ENCODE measurements around the gene UIMC1. TPM values are rescaled to one million over a fixed set of nuclear protein-coding genes. Genes with fewer than 3 reads are reported as not detected.

The UIMC1 gene
- polyA plus RNA-seq, 4 donors: 17.8 to 25.2 (median 21.8) TPM

DNA sequence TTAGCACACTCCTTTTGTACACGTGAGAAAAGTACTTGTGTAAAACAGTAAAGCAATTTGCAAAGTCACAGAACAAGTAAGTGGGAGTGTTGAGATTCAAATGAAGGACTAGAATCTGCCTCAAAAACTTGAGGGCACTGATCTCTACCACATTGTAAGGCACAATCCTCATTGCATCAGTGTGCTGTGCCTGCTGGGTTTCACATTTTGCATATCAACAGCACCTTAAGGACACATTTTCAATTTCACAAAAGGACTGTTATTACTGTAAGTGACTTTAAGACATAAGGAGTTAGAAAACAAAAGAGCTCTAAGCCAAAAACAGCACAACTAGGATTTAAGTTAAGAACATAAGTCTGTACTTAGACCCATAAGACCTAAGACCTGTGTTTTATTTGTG is 62.8 kb downstream of the UIMC1 start:
- Histone ChIP-seq H3K4me3 (ENCODE audit: low read depth in 1 of 3, low read length in 3 of 3) (no peak overlapping the region), H3K27ac (ENCODE audit: low read depth in 1 of 3, low read length in 2 of 3) (no peak overlapping the region), H3K36me3 (ENCODE audit: control insufficient read depth in 3 of 3, insufficient read depth in 2 of 3, low read depth in 1 of 3, low read length in 3 of 3) (peaks cover 7 to 20% (median 12%) of the 10 kb centered on the region in 3 donors), H3K9me3 (ENCODE audit: control insufficient read depth in 2 of 2, insufficient read depth in 1 of 2, low read depth in 1 of 2, low read length in 1 of 2) (no peaks in the 10 kb centered on the region), H3K4me1 (ENCODE audit: control insufficient read depth in 3 of 3, insufficient read depth in 2 of 3, low read depth in 1 of 3, low read length in 2 of 3) (no peaks in the 10 kb centered on the region), H3K27me3 (ENCODE audit: control insufficient read depth in 3 of 3, insufficient read depth in 3 of 3, low read length in 3 of 3) (no peaks in the 10 kb centered on the region)
- FAIRE-seq (no peak), DNase-seq (no peak)
- 50 to 77% (median 70%) methylated on average over 1 of the region's 1 CpG for WGBS, 3 donors

DNA sequence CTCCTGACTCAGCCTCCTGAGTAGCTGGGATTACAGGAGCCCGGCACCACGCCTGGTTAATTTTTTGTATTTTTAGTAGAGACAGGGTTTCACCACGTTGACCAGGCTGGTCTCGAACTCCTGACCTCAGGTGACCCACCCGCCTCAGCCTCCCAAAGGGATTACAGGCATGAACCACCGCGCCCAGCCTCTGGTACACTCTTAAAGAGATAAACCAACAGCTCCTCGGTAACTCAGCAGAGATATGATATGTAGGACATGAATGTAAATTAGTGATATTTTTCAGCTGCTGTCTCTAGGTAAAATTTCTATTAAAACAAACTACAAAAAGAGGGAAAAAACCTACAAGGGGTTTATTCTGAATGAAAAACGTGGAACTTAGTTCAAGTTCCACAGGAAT is 64.6 kb downstream of the UIMC1 start:
- H3K9me3 ChIP-seq (ENCODE audit: control insufficient read depth in 2 of 2, insufficient read depth in 1 of 2, low read depth in 1 of 2, low read length in 1 of 2): no peaks in the 10 kb centered on the region
- DNase-seq (no peak), FAIRE-seq (no peak)
- no peaks in the 10 kb centered on the region for H3K27me3 ChIP-seq (ENCODE audit: control insufficient read depth in 3 of 3, insufficient read depth in 3 of 3, low read length in 3 of 3)
- 81 to 87% (median 81%) methylated on average over 9 of the region's 9 CpGs for WGBS, 3 donors
- H3K4me1 ChIP-seq (ENCODE audit: control insufficient read depth in 3 of 3, insufficient read depth in 2 of 3, low read depth in 1 of 3, low read length in 2 of 3): no peaks in the 10 kb centered on the region
- H3K27ac ChIP-seq (ENCODE audit: low read depth in 1 of 3, low read length in 2 of 3): no peak overlapping the region
- no peak overlapping the region for H3K4me3 ChIP-seq (ENCODE audit: low read depth in 1 of 3, low read length in 3 of 3)
- peaks cover 7 to 25% (median 14%) of the 10 kb centered on the region in 3 donors for H3K36me3 ChIP-seq (ENCODE audit: control insufficient read depth in 3 of 3, insufficient read depth in 2 of 3, low read depth in 1 of 3, low read length in 3 of 3)

DNA sequence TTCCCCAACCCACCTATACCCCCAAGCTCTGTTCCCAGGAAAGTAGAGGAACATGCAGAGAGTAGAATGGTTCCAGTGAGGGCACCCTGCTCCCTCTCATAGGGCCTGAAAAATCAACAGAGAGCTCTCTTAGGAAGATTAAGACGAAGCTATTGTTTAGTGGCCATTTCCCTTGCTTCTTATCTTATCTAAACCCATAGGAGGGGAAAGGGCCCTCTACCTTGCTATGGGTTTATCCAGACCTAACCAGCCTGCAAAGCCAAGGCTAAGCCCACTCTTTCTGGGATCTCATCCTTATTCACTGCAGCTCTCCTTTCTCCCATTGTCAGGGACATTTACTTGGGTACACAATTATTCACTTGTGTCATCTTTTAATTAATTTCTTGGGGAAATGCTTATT is 68.1 kb downstream of the UIMC1 start:
- H3K27ac ChIP-seq (ENCODE audit: low read depth in 1 of 3, low read length in 2 of 3): no peak overlapping the region
- H3K4me1 ChIP-seq (ENCODE audit: control insufficient read depth in 3 of 3, insufficient read depth in 2 of 3, low read depth in 1 of 3, low read length in 2 of 3): no peaks in the 10 kb centered on the region
- H3K27me3 ChIP-seq (ENCODE audit: control insufficient read depth in 3 of 3, insufficient read depth in 3 of 3, low read length in 3 of 3): no peaks in the 10 kb centered on the region
- DNase-seq: no peak
- no peak for FAIRE-seq
- 46 to 71% (median 67%) methylated on average over 1 of the region's 1 CpG for WGBS, 3 donors
- no peak overlapping the region for H3K4me3 ChIP-seq (ENCODE audit: low read depth in 1 of 3, low read length in 3 of 3)
- peaks cover 2 to 17% (median 10%) of the 10 kb centered on the region in 3 donors for H3K36me3 ChIP-seq (ENCODE audit: control insufficient read depth in 3 of 3, insufficient read depth in 2 of 3, low read depth in 1 of 3, low read length in 3 of 3)
- H3K9me3 ChIP-seq (ENCODE audit: control insufficient read depth in 2 of 2, insufficient read depth in 1 of 2, low read depth in 1 of 2, low read length in 1 of 2): no peaks in the 10 kb centered on the region

DNA sequence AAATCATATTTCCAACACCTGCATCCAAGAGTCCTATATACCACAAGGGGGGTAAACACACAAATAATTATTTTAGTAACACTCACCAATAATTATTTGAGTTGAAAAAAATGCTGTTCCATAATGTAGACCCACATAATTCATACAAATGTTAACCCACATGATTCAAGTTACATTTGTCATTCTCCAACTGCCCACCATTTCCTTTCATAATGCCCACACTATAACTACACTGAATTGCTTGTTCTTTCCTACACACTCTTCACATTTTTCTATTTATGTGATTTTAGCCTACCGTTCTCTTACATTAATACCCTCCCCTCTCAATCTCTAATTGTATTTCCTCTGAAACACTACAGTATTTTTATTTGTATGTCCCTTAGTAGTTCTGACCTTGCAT is 71.6 kb downstream of the UIMC1 start:
- Histone ChIP-seq H3K36me3 (ENCODE audit: control insufficient read depth in 3 of 3, insufficient read depth in 2 of 3, low read depth in 1 of 3, low read length in 3 of 3) (peaks cover 4 to 13% (median 13%) of the 10 kb centered on the region in 3 donors), H3K4me1 (ENCODE audit: control insufficient read depth in 3 of 3, insufficient read depth in 2 of 3, low read depth in 1 of 3, low read length in 2 of 3) (no peaks in the 10 kb centered on the region), H3K27me3 (ENCODE audit: control insufficient read depth in 3 of 3, insufficient read depth in 3 of 3, low read length in 3 of 3) (no peaks in the 10 kb centered on the region), H3K4me3 (ENCODE audit: low read depth in 1 of 3, low read length in 3 of 3) (no peak overlapping the region), H3K27ac (ENCODE audit: low read depth in 1 of 3, low read length in 2 of 3) (no peak overlapping the region), H3K9me3 (ENCODE audit: control insufficient read depth in 2 of 2, insufficient read depth in 1 of 2, low read depth in 1 of 2, low read length in 1 of 2) (no peaks in the 10 kb centered on the region)
- no peak for FAIRE-seq
- no peak for DNase-seq
- 58 to 92% (median 88%) methylated on average over 1 of the region's 1 CpG for WGBS, 3 donors

DNA sequence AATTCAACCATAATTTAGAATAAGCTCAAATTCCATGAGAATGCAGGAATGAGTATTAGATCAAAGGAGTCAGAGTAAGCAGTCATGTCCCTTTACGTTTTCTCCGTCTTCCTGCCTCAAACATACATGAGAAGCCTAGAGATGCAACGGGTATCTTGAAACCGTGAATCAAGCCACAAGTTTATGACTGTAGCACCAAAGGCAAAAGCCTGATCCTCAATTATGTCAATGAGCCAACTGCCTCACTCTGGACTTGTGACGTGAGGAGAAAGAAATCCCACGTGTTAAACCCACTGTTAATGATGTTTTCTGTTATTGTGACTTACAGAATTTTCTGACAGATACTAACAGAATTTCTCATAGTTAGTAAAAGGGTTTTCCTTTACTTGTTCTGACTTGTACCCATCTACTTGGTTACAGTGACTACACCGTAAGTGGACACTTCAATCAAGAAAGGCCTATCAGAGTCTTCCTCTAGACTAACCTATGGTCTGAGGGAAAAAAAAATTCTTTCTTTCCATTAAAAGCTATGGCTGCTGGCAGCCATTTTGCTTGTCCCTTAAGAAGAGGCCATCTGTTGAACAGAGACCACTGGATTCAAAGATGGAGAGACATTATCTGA is 72.2 kb downstream of the UIMC1 start:
- Histone ChIP-seq H3K27me3 (ENCODE audit: control insufficient read depth in 3 of 3, insufficient read depth in 3 of 3, low read length in 3 of 3) (no peaks in the 10 kb centered on the region), H3K4me1 (ENCODE audit: control insufficient read depth in 3 of 3, insufficient read depth in 2 of 3, low read depth in 1 of 3, low read length in 2 of 3) (no peaks in the 10 kb centered on the region), H3K4me3 (ENCODE audit: low read depth in 1 of 3, low read length in 3 of 3) (no peak overlapping the region), H3K27ac (ENCODE audit: low read depth in 1 of 3, low read length in 2 of 3) (no peak overlapping the region), H3K9me3 (ENCODE audit: control insufficient read depth in 2 of 2, insufficient read depth in 1 of 2, low read depth in 1 of 2, low read length in 1 of 2) (no peaks in the 10 kb centered on the region), H3K36me3 (ENCODE audit: control insufficient read depth in 3 of 3, insufficient read depth in 2 of 3, low read depth in 1 of 3, low read length in 3 of 3) (peaks cover 2 to 13% (median 12%) of the 10 kb centered on the region in 3 donors)
- no peak for DNase-seq
- FAIRE-seq: no peak
- WGBS, 3 donors: 86 to 94% (median 89%) methylated on average over 7 of the region's 7 CpGs

DNA sequence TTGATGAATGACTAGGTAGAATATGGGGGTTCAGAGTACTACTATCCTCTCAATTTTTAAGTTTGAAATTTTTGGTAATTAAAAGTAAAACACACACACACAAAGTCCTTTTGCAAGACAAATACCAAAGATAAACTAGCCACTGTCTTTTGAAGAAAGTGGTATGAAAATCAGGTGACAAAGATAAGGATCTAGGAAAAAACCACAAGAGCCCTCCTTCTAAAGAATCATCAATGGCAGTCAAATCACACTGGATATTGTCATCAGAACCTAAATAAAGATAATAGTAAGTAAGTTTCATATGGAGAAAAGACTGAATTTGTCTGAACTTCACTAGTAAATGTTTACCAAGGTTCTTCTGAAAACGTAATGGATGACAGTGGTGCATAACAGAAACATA is 76.9 kb downstream of the UIMC1 start:
- H3K9me3 ChIP-seq (ENCODE audit: control insufficient read depth in 2 of 2, insufficient read depth in 1 of 2, low read depth in 1 of 2, low read length in 1 of 2): no peaks in the 10 kb centered on the region
- DNase-seq: no peak
- no peaks in the 10 kb centered on the region for H3K4me1 ChIP-seq (ENCODE audit: control insufficient read depth in 3 of 3, insufficient read depth in 2 of 3, low read depth in 1 of 3, low read length in 2 of 3)
- no peaks in the 10 kb centered on the region for H3K27me3 ChIP-seq (ENCODE audit: control insufficient read depth in 3 of 3, insufficient read depth in 3 of 3, low read length in 3 of 3)
- H3K36me3 ChIP-seq (ENCODE audit: control insufficient read depth in 3 of 3, insufficient read depth in 2 of 3, low read depth in 1 of 3, low read length in 3 of 3): peaks cover 2 to 12% (median 6%) of the 10 kb centered on the region in 3 donors
- no peak overlapping the region for H3K4me3 ChIP-seq (ENCODE audit: low read depth in 1 of 3, low read length in 3 of 3)
- FAIRE-seq: no peak
- 85 to 92% (median 88%) methylated on average over 1 of the region's 1 CpG for WGBS, 3 donors
- H3K27ac ChIP-seq (ENCODE audit: low read depth in 1 of 3, low read length in 2 of 3): no peak overlapping the region

DNA sequence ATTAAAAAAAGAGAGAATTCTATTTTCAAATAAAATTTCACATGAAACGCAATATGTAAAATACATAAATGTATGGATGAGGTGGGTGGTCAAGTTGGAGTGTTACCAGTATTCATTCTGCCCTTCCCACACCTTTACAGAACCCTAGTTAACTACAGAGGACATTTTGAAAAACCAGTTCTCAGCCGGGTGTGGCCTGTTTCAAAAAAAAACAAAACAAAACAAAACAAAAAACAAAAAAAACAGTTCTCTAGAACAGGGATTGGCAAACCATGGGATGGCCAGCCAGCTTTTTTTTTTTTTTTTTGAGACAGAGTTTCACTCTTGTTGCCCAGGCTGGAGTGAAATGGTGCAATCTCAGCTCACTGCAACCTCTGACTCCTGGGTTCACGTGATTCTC is 79.0 kb downstream of the UIMC1 start:
- Histone ChIP-seq H3K4me1 (ENCODE audit: control insufficient read depth in 3 of 3, insufficient read depth in 2 of 3, low read depth in 1 of 3, low read length in 2 of 3) (no peaks in the 10 kb centered on the region), H3K27ac (ENCODE audit: low read depth in 1 of 3, low read length in 2 of 3) (no peak overlapping the region), H3K4me3 (ENCODE audit: low read depth in 1 of 3, low read length in 3 of 3) (no peak overlapping the region), H3K36me3 (ENCODE audit: control insufficient read depth in 3 of 3, insufficient read depth in 2 of 3, low read depth in 1 of 3, low read length in 3 of 3) (peaks cover 1 to 10% (median 3%) of the 10 kb centered on the region in 3 donors), H3K9me3 (ENCODE audit: control insufficient read depth in 2 of 2, insufficient read depth in 1 of 2, low read depth in 1 of 2, low read length in 1 of 2) (no peaks in the 10 kb centered on the region), H3K27me3 (ENCODE audit: control insufficient read depth in 3 of 3, insufficient read depth in 3 of 3, low read length in 3 of 3) (no peaks in the 10 kb centered on the region)
- WGBS, 3 donors: 91 to 93% (median 93%) methylated on average over 3 of the region's 3 CpGs
- DNase-seq: no peak
- FAIRE-seq: no peak

DNA sequence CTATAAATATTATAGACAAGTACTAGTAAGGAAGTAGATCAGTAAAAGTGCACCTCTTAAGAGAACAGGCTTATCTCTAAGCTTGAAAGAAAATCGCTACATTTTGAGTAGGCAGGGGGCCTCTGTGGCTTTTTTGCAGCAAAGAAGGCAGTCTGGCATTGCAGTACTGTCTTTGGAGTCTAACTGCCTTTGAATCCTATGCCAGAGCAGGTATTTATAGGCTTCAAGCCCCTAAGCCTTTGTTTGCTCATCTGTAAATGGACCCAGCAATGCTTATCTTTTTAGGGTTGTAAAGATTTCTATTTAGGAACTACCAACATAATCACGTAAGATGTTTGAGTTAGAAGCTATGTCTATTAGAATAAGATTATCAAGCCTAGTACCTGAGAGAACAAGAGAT is 83.8 kb downstream of the UIMC1 start:
- Histone ChIP-seq H3K27me3 (ENCODE audit: control insufficient read depth in 3 of 3, insufficient read depth in 3 of 3, low read length in 3 of 3) (no peaks in the 10 kb centered on the region), H3K36me3 (ENCODE audit: control insufficient read depth in 3 of 3, insufficient read depth in 2 of 3, low read depth in 1 of 3, low read length in 3 of 3) (peaks cover 1 to 5% (median 2%) of the 10 kb centered on the region in 3 donors), H3K4me3 (ENCODE audit: low read depth in 1 of 3, low read length in 3 of 3) (no peak overlapping the region), H3K9me3 (ENCODE audit: control insufficient read depth in 2 of 2, insufficient read depth in 1 of 2, low read depth in 1 of 2, low read length in 1 of 2) (no peaks in the 10 kb centered on the region), H3K27ac (ENCODE audit: low read depth in 1 of 3, low read length in 2 of 3) (no peak overlapping the region), H3K4me1 (ENCODE audit: control insufficient read depth in 3 of 3, insufficient read depth in 2 of 3, low read depth in 1 of 3, low read length in 2 of 3) (no peaks in the 10 kb centered on the region)
- 68 to 83% (median 81%) methylated on average over 2 of the region's 2 CpGs for WGBS, 3 donors
- FAIRE-seq (no peak), DNase-seq (no peak)

DNA sequence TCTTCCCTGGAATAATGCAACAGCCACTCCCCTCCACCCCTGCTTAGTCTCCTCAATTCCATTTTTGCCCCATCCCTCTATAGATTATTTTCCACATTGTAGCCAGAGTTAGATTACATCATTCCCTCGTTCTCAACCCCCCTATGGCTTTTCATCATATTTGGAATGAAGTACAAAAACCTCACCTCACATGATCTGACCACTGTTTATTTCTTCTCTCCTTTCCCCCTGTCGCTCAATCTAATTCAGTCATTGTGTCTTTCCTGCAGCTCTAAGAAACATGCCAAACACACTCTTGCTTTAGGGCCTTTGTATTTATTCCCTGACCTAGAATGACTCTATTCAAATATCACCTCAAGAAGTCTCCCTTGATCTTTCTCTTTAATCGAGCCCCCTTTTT is 84.9 kb downstream of the UIMC1 start:
- 90 to 91% (median 90%) methylated on average over 3 of the region's 3 CpGs for WGBS, 3 donors

More for the DNA sequence above, 84.9 kb downstream of the UIMC1 start:
- DNase-seq (no peak), FAIRE-seq (no peak)
- no peak overlapping the region for H3K4me3 ChIP-seq (ENCODE audit: low read depth in 1 of 3, low read length in 3 of 3)
- peaks cover 1 to 8% (median 2%) of the 10 kb centered on the region in 3 donors for H3K36me3 ChIP-seq (ENCODE audit: control insufficient read depth in 3 of 3, insufficient read depth in 2 of 3, low read depth in 1 of 3, low read length in 3 of 3)
- no peaks in the 10 kb centered on the region for H3K9me3 ChIP-seq (ENCODE audit: control insufficient read depth in 2 of 2, insufficient read depth in 1 of 2, low read depth in 1 of 2, low read length in 1 of 2)
- H3K27ac ChIP-seq (ENCODE audit: low read depth in 1 of 3, low read length in 2 of 3): no peak overlapping the region
- H3K4me1 ChIP-seq (ENCODE audit: control insufficient read depth in 3 of 3, insufficient read depth in 2 of 3, low read depth in 1 of 3, low read length in 2 of 3): no peaks in the 10 kb centered on the region
- H3K27me3 ChIP-seq (ENCODE audit: control insufficient read depth in 3 of 3, insufficient read depth in 3 of 3, low read length in 3 of 3): no peaks in the 10 kb centered on the region

Measured in small intestine (tissue), 7 donors.